Stimulated activated CD4-positive, alpha-beta T cell treated with anti-CD3 and anti-CD28 coated beads, Interleukin-4, amount 100 ng/mL, for 48 hours (primary cell): ENCODE measurements around the gene IDUA.
"Not testable (repeated sequence)": the region's sequence is repeated elsewhere in the genome, so short reads cannot be mapped to it uniquely, and the experiment has no call there.

Source experiments
- DNase-seq, 2 donors: peaks; one replicate each; pipeline ENCODE4 v3.0.0-alpha.2; 2020; ENCODE audit warnings: low read depth in 2 of 2

Gene IDUA

DNA sequence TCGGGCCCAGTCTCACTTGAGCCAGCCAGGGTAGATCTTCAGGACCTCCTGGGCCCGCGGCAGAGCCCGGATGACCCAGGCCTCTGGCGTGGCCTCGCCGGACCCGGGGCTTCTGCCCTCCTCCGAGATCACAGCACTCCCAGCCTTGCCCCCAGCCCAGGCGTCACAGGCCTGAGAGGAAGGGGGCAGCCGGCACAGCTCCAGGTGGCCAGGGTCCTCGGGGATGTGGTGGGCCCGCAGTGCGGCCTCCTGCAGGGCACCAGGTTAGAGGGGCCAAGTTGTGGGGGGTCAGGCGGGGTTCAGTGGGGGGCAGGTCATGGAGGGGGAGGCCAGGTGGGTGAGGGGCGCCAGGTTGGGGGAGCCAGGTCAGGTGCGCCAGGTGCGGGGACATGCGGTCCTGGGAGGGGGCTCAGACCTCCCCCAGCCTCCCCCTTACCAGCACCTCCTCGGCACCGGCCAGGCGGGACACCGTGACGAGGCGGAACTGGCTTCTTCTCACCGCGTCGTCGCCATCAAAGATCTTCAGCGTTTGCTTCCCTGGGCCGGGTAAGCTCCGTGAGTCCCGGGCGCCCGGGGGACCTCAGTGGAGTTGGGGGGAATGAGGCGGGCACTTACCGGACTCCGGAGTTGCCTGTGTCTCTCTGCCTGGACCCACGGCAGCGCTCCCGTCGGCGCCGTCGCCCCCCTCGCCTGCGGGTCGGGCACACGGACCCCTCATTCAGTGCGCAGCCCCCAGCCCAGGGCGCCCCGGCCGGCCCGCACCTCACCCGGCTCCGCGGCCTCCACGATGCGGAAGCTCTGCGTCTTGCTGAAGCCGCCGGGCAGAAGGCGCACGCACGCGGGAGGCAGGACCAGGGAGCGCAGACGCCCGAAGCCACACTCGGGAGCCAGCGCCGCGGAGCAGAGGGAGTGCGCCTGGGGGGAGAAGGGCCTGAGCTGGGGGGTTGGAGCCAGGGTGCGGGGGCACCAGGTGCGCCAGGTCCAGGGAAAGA is 19.4 kb upstream of the IDUA start:
- DNase-seq, result no peak

DNA sequence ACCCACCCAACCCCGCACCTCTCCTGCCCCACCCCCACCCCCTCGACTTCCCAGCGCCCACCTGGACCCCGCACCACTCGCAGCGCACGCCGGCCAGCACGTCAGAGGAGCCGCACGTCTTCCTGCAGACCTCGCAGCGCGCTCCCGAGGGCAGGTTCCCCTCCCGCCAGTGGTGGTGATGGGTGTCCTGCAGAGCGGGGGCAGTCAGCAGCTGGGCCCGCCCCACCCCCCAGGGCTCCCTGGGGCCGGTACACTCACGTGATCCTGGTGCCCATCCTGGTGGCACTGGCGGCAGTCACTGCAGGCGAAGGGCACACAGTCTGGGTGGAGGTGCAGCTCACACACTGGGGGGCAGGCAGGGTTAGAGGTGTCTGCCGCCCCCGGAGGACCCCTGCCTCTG is 18.6 kb upstream of the IDUA start:
- no peak for DNase-seq

DNA sequence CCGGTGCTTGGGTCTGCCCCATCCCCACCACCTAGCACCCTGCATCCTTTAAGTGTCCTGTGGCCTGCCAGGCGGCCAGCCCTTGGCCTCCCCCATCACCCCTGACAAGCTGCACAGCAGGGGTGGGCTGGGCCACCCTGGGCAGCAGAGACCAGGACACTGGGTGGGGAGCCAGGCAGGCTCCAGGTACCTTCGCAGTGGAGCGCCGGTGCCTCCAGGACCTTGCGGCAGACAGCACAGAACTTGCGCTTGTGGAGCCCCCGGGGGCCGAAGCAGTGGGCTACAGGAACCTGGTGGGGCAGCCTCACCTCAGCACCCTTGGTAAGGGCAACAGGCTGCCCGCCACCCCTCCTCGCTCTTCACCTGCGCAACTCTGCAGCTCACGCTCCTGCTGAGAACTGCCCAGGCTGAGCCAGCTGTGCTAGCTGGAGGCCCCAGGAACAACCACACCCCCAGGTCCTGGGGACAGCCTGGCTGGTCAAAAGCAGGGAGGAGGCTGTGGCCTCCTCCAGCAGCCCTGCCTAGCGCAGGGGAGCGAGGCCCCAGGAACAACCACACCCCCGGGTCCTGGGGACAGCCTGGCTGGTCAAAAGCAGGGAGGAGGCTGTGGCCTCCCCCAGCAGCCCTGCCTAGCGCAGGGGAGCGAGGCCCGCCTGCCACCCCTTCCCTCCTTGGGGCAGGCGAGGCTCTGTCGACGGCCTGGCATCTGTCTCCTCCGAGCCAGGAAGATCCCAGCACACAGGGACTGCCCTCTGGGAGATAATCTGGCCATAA is 18.0 kb upstream of the IDUA start:
- DNase-seq, result no peak

DNA sequence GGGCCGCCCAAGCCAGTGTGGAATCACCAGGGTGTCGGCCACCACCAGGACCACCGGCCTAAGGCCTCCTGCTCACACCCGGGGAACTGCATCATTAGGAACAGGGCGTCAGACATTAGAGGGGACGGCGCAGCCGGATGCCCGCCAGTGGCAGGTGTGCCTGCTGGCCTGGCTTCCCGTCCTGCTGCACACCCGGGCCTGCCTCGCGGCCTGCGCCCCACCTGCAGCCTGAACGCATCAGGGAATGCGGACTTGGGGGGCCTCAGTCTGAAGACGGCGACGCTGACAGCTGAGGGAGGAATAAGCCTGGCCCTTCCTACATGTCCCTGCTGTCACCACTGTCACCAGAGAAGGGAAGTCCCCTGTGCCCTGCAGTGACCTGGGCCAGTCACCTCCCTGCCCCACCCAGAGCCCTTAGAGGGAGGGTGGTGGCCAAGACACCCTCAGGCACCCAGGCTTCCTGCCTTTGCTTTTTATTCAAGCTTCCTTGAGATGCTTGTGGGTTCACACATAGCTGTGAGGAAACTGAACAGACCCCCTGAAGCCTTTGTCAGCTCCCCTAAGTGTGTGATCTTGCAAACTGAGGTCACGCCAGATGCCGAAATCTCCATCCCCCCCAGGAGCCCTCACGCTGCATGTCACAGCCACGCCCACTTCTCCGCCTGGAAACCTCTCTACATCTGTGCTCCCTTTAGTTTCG is 16.6 kb upstream of the IDUA start:
- DNase-seq, result no peak

DNA sequence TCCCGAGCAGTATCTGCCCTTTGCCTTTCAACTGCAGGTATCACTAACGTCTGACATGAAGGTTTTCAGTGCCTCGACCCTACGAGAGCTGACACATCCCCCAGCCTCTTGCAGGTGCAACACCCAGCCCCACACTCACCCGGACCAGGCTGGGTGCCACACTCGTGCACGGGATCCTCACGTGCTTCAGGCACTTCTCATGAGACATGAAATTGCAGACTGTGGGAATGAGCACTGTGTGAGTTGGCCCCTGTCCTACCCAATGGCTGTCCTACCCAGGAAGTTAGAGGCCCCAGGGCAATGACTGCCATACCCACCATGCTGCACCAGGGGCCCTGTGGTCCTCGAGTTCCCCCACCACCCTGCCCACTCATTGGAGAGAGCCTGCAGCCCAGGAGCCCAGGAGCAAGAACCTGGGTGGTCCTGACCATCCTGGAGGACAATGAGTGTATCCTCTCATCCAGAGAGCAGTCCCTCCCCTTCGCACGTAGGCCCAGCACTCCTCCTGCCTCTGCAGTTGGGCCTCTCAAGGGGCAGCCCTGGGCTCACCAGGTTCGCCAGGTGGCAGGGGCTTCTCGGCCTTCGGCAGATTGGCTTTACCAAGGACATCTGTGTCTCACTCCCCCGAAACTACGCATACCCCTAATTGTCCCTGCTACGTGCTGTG is 15.9 kb upstream of the IDUA start:
- no peak for DNase-seq

DNA sequence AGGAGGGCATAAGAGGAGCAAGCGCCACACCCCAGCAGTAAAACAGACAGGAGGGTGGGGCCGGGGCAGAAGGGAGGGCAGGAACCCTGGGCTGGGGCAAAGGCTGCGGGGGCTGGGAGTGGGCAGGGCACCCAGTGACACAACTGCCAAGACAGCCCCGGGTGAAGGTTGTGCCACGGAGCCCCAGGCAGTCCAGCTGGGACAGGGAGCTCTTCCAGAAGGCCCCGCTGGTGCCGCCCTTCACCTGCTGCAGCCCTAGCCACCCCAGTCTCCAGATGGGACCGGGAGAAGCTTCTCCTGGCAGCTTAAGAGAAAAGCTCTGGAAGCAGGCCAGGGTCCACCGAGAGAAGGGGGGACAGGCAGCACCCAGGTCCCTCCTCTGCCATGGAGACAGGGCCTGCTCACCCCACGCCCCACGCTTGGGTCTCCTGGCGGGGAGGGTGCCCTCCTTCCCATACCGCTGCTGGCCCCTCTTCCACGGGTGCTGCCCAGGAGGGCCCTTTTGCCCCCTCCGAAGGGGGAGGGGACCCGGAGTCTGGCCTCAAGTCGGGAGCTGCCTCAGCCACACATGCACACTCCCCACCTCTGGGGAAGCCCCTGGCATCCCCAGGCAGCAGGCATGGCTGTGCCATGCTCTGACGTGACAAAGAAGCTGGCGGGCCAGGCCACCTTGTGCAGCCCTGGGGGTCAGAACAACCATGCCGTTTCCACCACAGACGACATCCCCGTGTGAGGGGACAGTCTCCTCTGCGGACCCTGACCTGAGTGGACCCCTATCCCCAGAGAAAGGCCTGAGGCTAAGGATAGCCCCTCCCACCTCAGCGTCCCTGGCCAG is 15.0 kb upstream of the IDUA start:
- no peak for DNase-seq

DNA sequence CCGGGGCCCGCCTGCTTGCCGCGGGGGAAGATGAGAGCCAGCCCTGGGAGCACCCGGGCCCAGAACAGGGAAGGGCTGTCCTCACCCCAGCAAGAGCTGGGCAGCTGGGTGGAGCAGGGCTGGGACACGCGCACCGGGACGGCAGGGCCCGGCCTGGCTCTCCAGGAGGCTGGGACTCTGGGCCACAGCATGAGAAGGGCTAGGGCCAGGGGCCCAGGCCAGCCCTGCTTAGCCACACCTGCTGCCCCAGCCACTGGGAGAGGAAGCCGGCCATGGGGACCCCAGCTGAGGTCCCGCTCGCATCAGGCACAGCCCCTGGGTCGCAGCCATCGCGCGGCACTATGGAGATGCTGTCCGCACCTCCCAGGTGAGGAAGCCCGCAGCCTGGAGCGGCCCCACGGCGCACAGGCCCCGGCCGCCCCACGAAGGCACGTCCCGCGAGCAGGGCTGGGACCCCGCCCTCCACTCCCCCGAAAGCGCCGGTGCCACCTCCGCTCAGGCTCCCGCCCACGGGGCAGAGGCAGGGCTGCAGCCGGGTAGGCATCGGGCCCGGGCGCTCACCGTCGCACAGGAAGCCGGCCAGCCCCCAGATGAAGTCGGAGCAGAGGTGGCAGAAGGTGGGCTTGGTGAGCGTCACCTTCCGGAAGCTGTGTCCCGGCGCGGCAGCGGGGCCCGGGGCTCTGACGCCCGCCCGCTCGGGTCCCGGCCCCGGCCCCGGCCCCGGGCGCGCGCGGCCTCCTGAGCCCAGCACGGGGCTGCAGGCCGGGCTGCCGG is 14.0 kb upstream of the IDUA start:
- peak; percentile 20 to 28 for DNase-seq

DNA sequence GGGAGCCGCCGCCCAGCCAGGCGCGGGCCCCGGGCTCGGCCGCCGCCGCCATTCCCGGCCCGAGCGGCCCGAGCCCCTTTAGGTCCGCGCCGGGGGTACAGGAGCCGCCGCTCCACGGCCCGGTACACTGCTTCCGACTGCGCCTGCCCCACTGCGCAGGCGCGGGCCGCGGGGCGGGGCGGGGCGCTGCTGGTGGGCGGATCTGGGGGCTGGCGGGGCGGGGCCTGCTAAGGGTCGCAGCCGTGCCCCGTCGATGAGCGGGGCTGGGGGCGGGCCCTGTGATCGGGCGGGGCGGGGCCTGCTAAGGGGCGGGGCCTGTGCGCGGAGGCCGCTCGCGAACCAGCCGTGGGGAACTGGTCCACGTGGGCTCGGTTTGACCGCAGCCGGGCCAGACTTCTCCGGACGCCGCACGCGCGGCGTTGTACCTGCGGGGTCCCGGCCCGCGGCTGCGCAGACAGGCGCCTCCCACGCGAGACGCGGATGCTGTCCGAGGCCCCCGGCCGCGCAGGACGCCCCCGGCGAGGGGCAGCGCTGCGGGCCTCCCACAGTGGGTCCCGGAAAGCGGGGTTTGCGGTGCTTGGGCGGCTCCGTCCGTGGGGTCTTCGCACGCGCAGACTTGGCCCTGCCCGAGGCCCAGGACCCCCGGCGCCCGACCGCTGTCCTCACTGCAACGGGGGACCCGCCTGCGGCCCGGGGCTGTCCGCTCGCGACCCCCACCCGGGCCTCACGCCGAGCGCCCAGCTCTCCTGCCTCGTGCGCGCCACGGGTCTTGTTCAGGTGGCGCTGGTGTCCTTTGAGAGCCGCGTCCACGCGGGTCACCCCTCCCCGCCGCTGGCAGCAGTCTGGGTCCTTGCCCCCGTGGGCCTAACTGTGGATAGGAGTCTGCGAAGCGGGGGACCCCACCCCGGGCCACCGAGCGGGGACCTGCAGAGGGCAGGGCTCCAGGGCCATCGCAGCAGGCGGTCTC is 13.1 kb upstream of the IDUA start, which contains the start of gene DGKQ:
Gene DGKQ, minus strand, starts transcription at position 139 of the 967 bp plus-strand sequence. Its CDS starts 87 bp downstream, at position 52.
- DNase-seq, result peak; percentile 74 to 85

DNA sequence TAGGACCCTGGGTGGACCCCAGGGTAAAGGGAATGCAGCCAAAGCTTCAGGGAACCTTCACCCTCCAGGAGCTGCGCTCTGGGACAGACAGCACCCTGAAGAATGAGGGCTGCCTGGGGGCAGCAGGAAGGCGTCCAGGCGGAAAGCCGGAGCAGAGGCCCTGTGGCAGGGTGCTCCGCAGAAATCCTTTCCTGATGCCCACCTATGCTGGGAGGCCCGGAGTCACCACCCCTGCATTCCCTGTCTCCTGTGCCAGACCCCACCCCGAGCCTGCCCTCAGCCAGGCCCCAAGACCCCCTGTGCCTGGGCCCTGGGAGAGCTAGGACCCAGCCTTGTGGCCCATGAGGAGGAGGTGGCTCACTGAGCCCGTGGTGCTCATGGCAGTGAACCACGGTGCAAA is 12.2 kb upstream of the IDUA start:
- DNase-seq, result no peak

DNA sequence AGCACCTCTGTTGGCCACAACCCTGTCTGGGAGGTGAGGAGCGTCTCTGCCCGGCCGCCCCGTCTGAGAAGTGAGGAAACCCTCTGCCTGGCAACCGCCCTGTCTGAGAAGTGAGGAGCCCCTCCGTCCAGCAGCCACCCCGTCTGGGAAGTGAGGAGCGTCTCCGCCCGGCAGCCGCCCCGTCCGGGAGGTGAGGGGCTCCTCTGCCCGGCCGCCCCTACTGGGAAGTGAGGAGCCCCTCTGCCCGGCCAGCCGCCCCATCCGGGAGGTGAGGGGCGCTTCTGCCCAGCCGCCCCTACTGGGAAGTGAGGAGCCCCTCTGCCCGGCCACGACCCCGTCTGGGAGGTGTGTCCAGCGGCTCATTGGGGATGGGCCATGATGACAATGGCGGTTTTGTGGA is 10.8 kb upstream of the IDUA start:
- DNase-seq, result not testable (repeated sequence)

DNA sequence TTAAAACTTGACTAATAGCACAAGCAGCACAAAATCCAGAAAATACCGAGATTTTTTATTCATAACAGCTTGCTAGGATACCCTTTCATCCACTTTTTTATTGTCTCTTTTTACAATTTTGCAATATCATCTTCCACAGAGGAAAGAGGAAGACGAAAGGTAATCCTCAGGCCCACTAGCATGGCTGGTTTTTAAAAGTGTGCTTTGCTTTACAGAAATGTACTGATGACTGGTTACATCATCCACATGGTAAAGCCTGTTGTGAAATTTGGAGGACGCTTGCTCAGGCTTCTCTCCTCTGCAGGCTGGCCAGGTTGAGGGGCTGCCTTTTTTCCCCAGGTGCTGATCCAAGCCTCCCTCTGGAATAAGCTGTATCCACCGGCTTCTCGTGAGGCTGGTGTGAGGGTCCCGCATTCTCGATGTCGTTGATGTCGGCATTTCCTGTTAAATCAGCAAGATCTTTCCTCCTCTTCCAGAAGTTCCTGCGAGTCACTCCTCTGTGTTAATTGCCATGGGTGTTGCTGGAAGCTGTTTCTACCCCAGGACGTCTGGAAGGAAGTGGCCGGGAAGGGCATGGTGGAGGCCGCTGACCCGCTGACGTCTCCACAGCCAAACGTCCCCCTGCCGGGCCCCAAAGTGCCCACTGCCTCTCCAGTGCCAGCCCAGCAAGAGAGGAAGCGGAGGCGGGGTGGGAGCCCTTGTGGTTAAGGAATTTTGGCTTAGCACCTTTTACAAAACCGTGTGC is 7.7 kb upstream of the IDUA start:
- no peak for DNase-seq

DNA sequence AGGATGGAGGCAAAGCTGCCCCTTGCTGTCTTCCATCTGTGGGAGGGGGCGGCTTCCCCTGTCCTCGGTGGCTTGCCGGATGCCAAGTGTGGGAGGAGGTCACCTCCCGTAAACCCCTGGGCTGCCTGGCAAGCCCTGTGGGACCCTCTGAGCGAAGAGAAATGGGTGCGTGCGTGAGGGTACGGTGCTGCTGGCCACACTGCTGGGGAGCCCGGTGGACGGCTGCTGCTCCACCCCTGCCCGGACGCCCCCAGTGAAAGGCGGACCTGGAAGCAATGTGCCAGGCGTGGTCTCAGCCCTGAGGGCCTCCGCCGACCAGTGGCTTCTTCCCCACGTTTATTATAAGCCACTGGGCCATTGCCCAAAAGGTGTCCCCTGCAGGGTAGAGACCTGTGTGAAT is 4.6 kb upstream of the IDUA start:
- no peak for DNase-seq

DNA sequence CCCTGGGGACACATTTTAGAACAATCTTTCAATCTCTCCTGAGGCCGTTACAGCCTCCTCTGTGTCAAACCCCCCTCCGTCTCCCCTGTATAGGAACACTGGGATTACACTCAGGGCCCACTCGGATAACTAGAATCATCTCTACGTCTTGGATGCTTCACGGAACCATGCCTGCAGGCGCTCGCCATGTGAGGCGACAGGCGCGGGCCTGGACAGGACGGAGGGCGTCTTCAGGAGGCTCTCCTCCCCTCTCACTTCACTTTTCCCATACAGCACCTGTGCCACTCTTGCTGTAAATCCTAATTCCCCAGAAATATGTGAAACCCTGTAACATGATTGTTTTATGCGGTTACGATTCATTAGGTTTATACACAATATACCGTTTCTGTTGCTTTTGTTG is 4.0 kb upstream of the IDUA start:
- no peak for DNase-seq

DNA sequence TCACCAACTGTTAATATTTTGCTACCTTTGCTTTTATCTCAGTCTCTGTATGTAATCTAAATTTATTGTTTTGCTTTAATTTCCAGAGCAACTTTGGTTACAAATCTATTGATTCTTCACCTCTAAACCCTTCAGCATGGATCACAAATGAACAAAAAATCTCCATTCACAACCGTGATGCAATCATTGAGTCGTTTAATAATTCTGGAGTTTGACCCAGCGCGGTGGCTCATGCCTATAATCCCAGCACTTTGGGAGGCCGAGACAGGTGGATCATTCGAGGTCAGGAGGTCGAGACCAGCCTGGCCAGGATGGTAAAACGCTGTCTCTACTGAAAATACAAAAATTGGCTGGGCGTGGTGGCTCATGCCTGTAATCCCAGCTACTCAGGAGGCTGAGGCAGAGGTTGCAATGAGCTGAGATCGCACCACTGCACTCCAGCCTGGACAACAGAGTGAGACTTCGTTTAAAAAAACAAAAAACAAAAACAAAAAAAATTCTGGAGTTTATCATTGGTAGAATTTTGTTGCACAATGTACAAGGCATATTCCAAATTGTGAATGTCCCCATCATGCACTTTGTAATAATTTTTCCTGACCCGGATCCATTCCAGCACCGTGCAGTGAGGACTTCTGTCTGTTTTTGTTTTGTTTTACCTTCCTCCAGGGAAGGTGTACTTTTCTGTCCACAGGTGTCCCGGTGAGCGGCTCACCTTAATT is 2.3 kb upstream of the IDUA start:
- DNase-seq, result no peak

DNA sequence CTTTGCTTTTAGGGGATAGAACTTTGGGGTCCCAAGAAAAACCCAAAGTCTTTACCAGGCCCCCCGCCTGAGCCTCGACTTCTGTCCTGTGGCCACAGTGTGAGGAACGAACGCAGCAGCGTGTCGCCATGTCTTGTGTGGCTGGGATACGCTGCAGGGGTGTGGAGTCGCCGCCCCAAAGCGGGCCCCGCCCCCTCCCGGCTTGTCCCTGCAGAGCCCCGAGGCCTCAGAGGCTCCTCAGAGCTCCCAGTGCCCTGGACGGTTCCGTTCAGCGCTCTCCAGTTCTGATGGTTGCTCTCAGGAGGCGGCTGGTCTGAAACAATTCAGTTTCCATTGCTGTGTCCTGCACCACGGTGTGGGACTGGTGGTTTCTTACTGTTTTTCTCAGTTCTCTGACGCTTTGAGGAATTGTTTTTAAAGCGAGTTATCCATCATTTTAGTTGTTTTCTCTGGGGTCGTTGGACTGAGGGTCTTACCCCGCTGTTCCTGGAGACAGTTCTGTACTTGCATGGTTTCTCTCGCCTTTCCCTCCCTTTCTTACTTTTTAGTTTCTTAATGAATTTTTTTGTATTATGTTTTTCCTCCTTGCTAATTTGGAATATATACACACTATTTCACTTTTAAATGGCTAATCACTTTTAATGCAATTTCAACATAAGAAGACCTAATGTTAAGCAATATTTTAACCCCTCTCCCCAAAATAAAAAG is 1.6 kb upstream of the IDUA start:
- peak; percentile 71 to 75 for DNase-seq

DNA sequence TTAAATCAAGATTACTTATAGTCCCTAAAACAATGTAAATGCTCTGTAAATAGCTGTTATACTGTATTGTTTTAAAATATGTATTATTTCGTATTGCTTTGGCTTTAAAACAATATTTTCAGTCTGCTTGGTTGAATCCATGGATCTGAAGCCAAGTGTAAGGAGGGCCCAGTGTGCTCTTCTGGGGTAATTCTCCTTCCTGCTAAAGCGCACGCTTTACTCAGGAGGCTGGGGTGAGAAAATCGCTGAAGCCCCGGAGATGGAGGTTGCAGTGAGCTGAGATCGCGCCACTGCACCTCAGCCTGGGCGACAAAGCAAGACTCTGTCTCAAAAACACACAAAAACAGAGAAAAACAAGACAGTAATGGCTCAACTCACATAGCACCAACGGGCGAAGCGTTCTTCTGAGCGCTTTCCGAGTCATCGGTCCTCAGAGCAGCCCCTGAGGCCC is 391 bp upstream of the IDUA start:
- DNase-seq, result no peak
